Right renal pelvis (tissue), 4 donors: ENCODE results near the gene DNAH1. TPM values are rescaled to one million over a fixed set of nuclear protein-coding genes. Genes with fewer than 3 reads are reported as not detected.

Experiments
- DNase-seq, 4 donors: peaks; one replicate each; pipeline ENCODE4 v3.0.0-alpha.2; 2013; ENCODE audit warnings: low read depth in 4 of 4, low spot score in 3 of 4, missing footprints in 1 of 4
- polyA plus RNA-seq, 4 donors: library from polyadenylated mRNA; unstranded; fragments of 120-200 nt; gene quantifications; one replicate each; pipeline ENCODE4 v1.2.1, GENCODE V29; 2013; ENCODE audit not compliant: insufficient read length in 4 of 4

Gene DNAH1
- polyA plus RNA-seq, 4 donors, result 7.0 to 10.0 (median 8.3) TPM

DNA sequence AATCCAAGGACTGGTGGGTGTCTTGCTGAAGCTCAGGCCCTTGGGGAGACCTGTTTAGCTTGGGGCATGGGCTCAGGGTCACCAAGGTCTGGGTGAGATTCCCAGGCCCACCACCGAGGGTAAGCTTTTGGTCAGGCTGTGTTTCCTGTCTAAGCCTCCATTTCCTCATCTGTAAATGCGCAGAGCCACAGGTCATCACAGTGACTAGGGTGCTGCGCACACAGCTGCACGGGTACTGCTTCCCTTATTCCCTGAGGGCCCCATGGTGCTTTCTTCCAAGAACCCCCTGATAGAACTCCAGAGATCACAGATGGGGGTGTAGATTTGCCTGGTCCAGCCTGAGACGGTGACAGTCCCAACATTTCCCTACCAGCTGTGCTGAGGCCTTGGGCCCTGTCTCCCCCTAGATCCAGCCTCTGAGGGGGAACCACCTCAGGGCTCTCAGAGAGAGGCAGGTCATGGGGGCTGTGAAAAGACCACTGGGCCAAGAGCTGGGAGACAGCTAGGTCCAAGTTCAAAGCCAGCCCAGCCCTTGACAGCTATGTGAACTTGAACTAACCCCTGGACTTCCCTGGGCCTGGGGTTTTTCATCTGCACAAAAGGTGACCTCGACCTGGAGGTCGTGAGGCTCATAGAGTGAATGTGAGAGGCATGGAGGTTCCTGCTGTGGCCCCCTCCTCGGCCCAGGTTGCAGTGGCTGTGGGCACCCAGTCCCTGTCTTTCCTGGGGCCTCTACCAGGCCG, 68.1 kb downstream of the DNAH1 start:
- no peak for DNase-seq

DNA sequence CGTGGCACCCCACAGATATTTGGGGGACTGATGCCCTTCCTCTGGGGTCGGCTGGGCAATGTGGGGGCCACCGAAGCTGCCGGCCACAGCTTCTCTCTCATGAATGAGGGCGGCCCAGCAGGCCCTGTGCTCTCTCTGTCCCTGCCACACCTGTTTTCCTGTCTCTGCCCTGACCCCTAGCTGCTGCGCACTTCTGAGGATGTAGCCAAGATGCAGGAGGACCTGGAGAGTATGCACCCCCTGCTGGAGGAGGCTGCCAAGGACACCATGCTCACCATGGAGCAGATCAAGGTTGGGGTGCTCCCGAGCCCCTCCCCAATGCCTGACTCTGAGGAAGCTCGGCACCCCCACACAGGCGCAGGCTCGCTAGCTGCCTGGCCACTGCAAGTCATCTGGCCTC, 69.0 kb downstream of the DNAH1 start:
- peak in 1 of 4 donors; percentile 15 for DNase-seq

DNA sequence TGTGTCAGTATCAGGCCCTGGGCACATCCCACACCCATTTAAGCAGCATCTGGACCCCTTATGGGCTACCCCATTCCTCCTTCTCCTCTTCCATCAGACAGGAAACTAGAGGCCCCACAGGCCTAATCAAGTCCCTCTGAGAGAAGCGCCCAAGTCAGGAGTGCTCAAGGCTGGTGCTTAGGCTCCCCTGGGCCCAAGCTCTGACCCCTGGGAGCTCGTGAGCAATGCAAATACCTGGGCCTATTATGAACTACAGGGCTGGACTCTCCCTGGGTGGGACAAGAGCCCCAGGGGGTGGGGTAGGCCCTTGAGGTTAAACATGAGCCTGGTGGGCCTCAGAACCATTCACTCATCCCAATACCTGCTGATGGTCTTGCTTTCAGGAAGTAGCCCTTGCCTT, 71.4 kb downstream of the DNAH1 start:
- DNase-seq, result no peak

DNA sequence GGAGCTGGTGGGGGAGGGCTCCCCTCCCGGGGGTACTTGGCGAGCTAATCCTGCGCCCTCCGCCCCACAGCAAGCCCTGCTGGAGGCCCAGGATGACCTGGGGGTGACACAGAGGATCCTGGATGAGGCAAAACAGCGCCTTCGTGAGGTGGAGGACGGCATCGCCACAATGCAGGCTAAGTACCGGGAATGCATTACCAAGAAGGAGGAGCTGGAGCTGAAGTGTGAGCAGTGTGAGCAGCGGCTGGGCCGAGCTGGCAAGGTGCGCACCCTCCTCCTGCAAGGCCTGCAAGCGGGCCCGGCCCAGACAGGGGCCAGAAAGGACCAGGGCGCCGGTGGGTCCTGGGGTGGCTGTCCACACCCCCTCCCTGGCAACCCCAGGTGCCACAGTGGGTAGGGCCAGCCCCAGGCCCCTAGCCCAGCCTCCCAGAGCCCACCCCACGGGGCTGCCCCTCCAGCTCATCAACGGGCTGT, 72.3 kb downstream of the DNAH1 start:
- DNase-seq, result no peak

DNA sequence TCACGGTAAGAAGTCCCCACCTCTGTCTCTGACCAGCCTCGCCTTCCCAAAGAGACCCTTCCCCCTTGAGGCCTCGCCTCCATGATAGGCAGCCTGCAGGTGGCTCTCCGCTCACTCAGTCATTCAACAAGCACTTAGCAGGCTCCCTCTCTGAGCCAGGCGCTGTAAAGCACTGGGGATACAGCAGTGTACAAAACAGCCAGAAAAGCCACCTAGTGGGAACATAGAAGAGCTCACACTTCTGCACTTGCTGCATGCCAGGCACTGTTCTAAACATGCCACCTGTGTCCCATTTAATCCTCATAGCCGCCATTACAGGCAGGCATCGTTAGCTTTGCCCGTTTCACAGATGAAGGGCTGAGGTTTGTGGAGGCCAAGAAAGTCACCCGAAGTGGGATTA, 72.8 kb downstream of the DNAH1 start:
- DNase-seq, result no peak

DNA sequence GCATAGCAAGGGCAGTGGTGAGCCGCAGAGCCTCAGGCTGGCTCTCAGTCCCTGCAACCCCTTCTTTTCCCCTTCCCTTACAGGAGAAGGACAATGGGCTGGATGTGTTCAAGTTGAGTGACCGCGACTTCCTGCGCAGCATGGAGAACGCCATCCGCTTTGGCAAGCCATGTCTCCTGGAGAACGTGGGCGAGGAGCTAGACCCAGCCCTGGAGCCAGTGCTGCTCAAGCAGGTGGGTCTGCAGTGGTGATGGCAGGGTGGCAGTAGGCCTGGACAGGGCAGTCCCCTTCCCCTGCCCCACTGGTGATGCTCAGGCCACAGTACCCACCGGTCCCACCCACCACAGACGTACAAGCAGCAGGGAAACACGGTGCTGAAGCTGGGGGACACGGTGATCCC, 75.0 kb downstream of the DNAH1 start:
- no peak for DNase-seq

DNA sequence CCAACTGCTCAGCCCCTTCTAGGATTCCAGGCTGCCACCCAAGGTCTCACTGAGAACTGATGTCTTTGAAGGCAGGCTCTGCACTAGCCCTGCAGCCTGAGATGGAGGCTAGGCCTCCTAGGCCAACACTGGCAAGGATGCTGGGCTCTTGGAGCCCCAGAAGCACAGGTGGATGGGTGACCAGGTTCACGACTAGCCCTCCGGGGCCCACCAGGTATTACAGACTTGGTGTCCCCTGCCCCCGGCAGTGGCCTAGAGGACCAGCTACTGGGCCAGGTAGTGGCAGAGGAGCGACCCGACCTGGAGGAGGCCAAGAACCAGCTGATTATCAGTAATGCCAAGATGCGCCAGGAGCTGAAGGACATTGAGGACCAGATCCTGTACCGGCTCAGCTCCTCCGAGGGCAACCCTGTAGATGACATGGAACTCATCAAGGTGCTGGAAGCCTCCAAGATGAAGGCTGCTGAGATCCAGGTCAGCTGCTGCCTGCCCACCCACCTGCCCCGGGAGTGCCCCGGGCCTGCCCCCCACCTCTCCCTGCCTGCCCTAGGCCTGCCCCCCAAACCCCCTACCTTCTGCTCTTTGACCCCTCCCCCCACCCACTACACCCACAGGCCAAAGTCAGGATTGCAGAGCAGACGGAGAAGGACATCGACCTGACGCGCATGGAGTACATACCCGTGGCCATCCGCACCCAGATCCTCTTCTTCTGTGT, 76.3 kb downstream of the DNAH1 start:
- DNase-seq, result no peak

DNA sequence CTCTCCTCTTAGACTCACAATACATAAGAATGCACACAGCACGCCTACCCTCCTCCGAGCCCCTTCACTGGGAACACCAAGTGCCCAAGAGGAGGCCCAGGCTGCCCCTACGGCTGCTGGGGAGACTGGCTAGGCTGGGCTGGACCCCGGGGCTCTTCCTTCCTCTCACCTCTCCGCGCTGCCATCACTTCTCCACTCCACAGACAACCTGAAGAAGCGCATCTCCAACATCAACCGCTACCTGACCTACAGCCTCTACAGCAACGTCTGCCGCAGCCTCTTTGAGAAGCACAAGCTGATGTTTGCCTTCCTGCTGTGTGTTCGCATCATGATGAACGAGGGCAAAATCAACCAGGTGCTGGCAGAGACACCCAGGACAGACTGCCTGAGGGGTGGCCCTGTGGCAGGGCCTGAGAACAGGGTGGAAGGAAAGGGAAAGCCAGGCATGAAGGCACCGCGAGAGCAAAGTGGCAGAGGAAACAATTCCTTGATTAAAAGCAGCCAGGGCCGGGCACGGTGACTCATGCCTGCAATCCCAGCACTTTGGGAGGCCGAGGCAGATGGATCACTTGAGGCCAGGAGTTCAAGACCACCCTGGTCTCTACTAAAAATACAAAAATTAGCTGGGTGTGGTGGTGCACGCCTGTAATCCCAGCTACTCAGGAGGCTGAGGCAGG, 77.2 kb downstream of the DNAH1 start:
- DNase-seq, result no peak

DNA sequence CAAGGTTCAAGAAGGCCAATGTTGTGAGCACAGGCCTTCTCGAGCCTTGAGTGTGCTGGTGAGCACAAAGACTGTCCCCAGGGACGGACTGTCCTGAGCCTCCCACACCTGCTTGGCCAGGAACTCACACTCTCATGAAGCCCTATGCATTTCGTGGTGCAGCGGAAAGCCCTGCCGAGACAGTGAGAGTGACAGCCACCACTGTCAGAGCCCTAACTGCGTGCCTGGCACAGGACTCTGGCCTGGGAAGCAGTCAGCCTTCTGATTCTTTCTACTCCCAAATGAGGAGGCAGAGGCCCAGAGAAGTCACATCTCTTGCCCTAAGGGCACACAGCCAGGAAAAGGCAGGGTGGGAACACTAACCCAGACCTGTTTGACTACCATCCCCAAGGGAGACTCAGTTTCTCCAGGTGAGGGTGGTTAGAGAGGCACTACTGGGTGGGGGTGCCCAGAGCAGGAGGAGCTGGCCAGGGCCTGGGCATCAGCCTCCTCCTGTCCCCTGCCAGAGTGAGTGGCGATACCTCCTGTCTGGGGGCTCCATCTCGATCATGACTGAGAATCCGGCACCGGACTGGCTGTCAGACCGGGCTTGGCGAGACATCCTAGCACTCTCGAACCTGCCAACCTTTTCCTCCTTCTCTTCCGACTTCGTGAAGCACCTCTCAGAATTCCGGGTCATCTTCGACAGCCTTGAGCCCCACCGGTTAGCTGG, 78.0 kb downstream of the DNAH1 start:
- no peak for DNase-seq

DNA sequence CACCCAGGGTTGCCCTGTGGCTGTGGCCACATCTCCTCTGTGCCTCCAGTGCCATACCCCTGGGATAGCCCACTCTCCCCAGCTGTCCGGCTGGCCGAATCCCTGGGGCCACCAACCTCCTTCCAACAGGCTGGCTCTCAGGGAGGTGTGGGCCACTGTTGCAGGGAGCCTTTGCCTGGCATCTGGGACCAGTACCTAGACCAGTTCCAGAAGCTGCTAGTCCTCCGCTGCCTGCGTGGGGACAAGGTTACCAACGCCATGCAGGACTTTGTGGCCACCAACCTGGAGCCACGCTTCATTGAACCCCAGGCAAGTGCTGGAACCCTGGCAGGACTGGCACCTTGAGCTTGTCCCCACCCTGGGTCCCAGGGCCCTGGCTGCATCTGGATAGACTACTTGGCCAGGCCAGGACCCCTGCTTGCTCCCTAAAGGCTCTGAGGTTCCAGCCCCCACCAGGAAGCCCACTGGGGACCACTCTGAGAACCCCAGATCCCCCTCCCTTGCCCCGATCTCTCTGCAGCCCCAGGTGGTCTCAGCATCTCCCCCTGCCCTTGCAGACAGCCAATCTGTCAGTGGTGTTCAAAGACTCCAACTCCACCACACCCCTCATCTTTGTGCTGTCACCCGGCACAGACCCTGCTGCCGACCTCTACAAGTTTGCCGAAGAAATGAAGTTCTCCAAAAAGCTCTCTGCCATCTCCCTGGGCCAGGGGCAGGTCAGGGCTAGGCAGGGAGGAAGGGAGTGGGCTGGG, 78.8 kb downstream of the DNAH1 start:
- no peak for DNase-seq

DNA sequence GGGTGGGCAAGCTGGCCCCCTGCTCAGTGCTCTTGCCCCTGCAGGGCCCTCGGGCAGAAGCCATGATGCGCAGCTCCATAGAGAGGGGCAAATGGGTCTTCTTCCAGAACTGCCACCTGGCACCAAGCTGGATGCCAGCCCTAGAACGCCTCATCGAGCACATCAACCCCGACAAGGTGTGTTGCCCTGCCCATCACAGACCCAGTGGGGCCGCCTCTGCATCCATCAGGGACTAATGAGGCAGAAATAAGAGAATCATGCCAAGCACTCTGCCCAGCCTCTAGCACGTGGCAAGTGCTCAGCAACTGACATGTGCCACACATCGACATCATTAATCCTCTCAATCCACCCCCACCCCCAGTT, 79.4 kb downstream of the DNAH1 start:
- no peak for DNase-seq

DNA sequence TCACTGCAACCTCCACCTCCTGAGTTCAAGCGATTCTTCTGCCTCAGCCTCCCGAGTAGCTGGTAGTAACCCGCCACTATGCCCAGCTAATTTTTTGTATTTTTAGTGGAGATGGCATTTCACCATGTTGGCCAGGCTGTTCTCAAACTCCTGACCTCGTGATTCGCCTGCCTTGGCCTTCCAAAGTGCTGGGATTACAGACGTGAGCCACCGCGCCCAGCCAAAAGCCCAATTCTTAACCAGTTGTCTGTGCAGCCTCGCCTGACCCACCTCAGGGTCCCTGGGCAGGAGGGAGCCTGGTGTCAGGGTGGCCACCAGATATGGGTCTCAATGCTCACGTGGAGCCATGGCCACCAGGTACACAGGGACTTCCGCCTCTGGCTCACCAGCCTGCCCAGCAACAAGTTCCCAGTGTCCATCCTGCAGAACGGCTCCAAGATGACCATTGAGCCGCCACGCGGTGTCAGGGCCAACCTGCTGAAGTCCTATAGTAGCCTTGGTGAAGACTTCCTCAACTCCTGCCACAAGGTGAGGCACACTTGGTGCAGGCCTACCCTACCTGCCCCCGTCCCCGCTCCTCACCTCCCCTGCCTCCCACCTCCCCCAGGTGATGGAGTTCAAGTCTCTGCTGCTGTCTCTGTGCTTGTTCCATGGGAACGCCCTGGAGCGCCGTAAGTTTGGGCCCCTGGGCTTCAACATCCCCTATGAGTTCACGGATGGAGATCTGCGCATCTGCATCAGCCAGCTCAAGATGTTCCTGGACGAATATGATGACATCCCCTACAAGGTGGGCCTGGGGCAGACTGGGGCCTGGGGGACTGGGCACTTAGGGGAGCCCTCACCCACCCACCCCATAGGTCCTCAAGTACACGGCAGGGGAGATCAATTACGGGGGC, 80.1 kb downstream of the DNAH1 start:
- no peak for DNase-seq

DNA sequence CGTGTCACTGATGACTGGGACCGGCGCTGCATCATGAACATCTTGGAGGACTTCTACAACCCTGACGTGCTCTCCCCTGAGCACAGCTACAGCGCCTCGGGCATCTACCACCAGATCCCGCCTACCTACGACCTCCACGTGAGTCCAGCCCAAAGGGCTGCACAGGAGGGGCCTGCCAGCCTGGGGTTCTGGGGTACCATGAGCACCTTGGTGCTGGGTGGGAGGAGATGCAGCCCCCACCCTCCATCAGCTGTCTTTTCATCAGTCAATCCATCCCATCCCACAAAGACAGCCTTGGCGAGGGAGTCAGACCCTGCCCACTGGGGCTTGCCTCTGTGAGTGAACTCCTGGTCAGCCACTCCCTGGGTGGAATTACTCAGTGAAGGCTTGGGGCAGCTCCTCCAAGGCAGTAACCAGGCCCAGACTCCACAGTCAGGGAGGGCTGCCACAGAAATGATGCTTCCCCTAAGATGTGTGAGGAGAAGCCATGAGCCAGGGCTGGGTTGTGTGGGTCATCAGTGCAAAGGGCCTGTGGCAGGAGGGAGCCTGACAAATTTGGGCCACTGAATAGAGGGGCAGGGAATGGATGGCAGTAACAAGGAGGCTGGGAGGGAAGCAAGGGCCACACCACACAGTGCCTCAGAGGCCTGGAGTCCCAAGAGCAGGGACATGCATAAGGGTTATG, 80.9 kb downstream of the DNAH1 start:
- DNase-seq, result no peak

DNA sequence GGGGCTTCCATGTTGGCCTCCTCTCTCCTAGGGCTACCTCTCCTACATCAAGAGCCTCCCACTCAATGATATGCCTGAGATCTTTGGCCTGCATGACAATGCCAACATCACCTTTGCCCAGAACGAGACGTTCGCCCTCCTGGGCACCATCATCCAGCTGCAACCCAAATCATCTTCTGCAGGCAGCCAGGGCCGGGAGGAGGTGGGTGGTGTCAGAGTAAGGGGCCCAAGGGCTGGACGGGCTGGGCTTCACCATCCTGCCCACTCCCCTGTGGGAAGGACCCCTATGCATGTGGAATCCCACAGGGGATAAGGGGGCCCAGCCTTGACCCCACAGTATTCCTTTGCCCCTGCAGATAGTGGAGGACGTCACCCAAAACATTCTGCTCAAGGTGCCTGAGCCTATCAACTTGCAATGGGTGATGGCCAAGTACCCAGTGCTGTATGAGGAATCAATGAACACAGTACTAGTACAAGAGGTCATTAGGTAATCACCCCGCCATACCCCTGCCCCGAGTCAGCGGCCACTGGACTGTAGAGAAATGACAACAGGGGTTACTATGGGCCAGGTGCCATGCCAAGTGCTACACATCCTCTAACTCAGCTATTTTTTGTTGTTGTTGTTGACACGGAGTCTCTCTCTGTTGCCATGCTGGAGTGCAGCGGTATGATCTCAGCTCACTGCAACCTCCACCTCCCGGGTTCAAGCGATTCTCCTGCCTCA, 81.7 kb downstream of the DNAH1 start:
- DNase-seq, result no peak

DNA sequence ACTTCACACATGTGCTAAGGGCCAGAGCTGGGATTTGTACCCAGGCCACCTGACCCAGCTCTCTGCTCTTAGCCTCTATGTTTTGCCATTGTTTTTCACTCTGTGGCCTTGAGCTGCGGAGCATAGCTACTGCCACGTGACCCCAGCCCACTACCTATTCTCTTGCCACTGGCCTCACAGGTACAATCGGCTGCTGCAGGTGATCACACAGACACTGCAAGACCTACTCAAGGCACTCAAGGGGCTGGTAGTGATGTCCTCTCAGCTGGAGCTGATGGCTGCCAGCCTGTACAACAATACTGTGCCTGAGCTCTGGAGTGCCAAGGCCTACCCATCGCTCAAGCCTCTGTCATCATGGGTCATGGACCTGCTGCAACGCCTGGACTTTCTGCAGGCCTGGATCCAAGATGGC, 82.6 kb downstream of the DNAH1 start:
- no peak for DNase-seq

DNA sequence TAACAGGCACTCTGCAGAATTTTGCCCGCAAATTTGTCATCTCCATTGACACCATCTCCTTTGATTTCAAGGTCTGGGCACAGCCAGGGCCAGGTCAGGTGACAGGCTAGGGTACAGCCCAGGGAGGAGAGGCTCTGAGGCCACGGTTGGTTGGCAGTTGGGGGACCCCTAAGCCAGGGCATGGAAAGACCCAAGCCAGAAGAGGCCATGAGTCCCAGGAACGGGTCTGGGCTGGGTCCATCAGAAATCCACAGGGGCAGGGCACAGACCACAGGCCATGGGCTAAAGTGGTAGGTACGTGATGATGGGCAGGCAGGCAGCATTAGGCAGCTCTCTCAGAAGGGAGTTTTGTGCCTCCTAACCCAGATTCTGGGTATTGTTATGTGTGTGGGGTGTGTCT, 83.0 kb downstream of the DNAH1 start:
- DNase-seq, result no peak

DNA sequence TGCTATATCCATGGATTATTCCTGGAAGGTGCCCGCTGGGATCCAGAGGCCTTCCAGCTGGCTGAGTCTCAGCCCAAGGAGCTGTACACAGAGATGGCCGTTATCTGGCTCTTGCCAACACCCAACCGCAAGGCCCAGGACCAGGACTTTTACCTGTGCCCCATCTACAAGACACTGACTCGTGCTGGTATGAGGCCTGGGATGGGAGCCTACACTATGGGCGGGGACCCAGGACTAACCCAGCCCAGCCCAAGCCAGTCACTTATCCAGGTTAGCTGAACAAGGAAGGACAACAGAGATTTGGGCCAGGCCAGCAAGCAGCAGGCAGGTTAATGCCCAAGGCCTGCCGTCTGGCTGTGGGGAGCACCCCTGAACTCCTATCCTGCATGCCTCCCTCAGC, 83.5 kb downstream of the DNAH1 start:
- no peak for DNase-seq

DNA sequence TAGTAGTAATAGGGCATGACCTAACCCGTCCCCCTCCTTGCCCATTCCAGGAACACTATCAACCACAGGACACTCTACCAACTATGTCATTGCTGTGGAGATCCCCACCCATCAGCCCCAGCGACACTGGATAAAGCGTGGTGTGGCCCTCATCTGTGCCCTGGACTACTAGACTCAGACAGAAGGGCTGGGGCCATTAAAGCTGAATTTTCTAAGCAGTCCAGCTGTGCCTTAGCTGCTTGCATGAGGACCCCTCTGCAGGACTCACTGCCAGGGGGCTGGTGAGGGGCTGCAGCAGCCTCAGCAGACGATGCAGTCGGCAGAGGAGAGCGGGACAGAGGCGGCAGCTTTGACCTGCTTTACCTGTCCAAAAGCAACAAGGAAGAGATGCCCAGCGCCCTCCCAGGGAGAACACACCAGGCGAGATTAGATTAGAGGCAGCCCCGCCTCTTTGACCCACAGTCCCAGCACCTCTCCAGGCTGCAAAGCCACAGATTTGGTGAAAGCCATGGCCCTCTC, 84.2 kb downstream of the DNAH1 start:
- no peak for DNase-seq
